ENCODE data around the gene NINJ1. TPM values are rescaled to one million over a fixed set of nuclear protein-coding genes. Genes with fewer than 3 reads are reported as not detected.

The NINJ1 gene
- total RNA-seq, 2 donors from 2014 or later, result 169 to 219 TPM

DNA sequence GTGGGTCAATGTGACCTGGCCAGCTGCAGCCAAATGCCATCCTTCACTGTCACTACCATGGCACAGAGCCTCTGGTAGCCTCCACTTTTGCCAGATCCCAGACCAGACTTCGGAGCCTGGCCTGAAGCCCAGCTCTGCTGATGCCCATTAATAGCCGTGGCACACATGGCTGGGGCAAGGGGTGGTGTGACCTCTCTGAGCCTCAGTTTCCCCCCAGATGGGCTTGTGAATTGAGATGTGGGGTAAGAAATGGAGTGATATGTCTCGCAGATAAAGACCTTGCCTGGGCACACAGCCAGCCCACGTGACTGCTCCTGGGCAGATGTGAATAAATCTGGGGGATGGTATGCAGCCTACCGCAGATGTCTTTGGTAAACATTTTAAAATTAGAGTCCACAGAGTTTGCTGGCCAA, 61.7 kb downstream of the NINJ1 start:
- ATAC-seq, result no peak
- Mint-ChIP-seq H3K27me3 (no peaks in the 10 kb centered on the region), H3K4me1 (peaks cover 31% of the 10 kb centered on the region), H3K36me3 (ENCODE audit: low read depth) (peaks cover 2% of the 10 kb centered on the region), H3K4me3 (no peak overlapping the region), H3K27ac (no peak overlapping the region)
- DNase-seq, result no peak
- no peaks in the 10 kb centered on the region for H3K9me3 ChIP-seq (ENCODE audit: control insufficient read depth, low read length, poor library complexity, severe bottlenecking)

Other genes with a start within 250 kb of the NINJ1 start
- gene FGD3, start 186.7 kb downstream of the NINJ1 start, total RNA-seq, result 100 to 1,000 TPM; 142 to 160 TPM
- 10 to 100 TPM; 47.2 to 62.3 TPM for gene SUSD3, start 75.5 kb downstream of the NINJ1 start, total RNA-seq
- gene CARD19, start 38.0 kb downstream of the NINJ1 start, total RNA-seq, result 10 to 100 TPM; 45.2 to 54.4 TPM
- not detected for gene WNK2, start 49.9 kb upstream of the NINJ1 start, total RNA-seq